Measurements from ENCODE around the gene KRTAP3-3.

DNA sequence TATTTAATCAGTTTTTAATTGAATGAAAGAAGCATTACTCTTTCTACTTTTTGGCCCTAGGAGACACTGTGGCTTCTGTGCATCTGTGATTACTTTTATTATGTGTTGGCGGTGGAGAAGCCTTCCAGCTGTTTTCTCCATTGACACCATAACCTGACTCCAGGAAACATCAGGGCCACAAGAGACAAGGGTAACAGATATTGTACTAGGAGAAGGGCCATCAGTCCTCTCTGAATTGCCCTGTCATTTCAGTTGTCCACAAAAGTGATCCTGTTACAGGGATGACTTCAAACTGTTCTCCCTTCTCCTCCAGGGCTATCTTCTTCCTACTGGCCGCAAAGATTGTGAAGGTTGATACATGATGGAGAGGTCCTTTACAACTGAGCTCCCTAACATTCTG, 41.8 kb downstream of the KRTAP3-3 start:
- TF ChIP-seq, protein P1, sequence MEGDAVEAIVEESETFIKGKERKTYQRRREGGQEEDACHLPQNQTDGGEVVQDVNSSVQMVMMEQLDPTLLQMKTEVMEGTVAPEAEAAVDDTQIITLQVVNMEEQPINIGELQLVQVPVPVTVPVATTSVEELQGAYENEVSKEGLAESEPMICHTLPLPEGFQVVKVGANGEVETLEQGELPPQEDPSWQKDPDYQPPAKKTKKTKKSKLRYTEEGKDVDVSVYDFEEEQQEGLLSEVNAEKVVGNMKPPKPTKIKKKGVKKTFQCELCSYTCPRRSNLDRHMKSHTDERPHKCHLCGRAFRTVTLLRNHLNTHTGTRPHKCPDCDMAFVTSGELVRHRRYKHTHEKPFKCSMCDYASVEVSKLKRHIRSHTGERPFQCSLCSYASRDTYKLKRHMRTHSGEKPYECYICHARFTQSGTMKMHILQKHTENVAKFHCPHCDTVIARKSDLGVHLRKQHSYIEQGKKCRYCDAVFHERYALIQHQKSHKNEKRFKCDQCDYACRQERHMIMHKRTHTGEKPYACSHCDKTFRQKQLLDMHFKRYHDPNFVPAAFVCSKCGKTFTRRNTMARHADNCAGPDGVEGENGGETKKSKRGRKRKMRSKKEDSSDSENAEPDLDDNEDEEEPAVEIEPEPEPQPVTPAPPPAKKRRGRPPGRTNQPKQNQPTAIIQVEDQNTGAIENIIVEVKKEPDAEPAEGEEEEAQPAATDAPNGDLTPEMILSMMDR (IDR thresholded peaks at IDR 0.05): no peak
- no peak for TF ChIP-seq ZFX (IDR thresholded peaks at IDR 0.05; ENCODE audit: borderline replicate concordance)

Measured in 22Rv1 (cell line).